Activated naive CD4-positive, alpha-beta T cell treated with anti-CD3 and anti-CD28 coated beads, Interleukin-2, amount 10 ng/mL, durations not matched to agents 7 days and 5 days (primary cell): ENCODE measurements around the gene NR2F2.

Source experiments
- CTCF ChIA-PET: fragments of 350-600 bp; sonication (Branson Sonifier 250); formaldehyde crosslinking; loops from one replicate; lab custom pipeline; 2021; ENCODE audit warnings: antibody characterized with exemption; lab: Charles Lee
- DNase-seq: peaks from one replicate; pipeline ENCODE4 v3.0.0-alpha.2; 2020
- H3K27ac Mint-ChIP-seq: one replicate; pipeline ENCODE4 v1.8.0; 2021; ENCODE audit warnings: mild to moderate bottlenecking, moderate library complexity, mixed read lengths
- H3K27me3 Mint-ChIP-seq: one replicate; pipeline ENCODE4 v1.8.0; 2021; ENCODE audit warnings: mild to moderate bottlenecking, mixed read lengths
- H3K36me3 Mint-ChIP-seq: one replicate; pipeline ENCODE4 v1.8.0; 2021; ENCODE audit warnings: mixed read lengths
- H3K4me1 Mint-ChIP-seq: one replicate; pipeline ENCODE4 v1.8.0; 2021; ENCODE audit warnings: mixed read lengths
- H3K4me3 Mint-ChIP-seq: one replicate; pipeline ENCODE4 v1.8.0; 2021; ENCODE audit warnings: mild to moderate bottlenecking, moderate library complexity, mixed read lengths
- H3K9me3 Mint-ChIP-seq: one replicate; pipeline ENCODE4 v1.8.0; 2021; ENCODE audit warnings: mixed read lengths

The NR2F2 gene

GRCh38 chr15:96330450-96331143, at the start of gene NR2F2:
Gene NR2F2 (plus strand): TSS chr15:96330700. CDS start chr15:96332106, 1,406 bp downstream.
- Mint-ChIP-seq H3K27ac (peak within 1 kb of the TSS; percentile 70), H3K4me1 (peaks cover 18% of the 10 kb centered on the region), H3K9me3 (peaks cover 5% of the 10 kb centered on the region), H3K36me3 (peaks cover 9% of the 10 kb centered on the region), H3K4me3 (peak within 1 kb of the TSS; percentile 68), H3K27me3 (peaks cover 97% of the 10 kb centered on the region)
- DNase-seq: peak; percentile 71
- CTCF ChIA-PET: no interaction called here

- no peak overlapping the region for H3K4me3 Mint-ChIP-seq
- no peak overlapping the region for H3K27ac Mint-ChIP-seq
- H3K9me3 Mint-ChIP-seq: peaks cover 3% of the 10 kb centered on the region
- DNase-seq: no peak
- no peaks in the 10 kb centered on the region for H3K4me1 Mint-ChIP-seq
- no peaks in the 10 kb centered on the region for H3K27me3 Mint-ChIP-seq
- CTCF ChIA-PET: no interaction called here
- H3K36me3 Mint-ChIP-seq: no peaks in the 10 kb centered on the region
These were observed 45.2 kb upstream of the NR2F2 start for GRCh38 chr15:96285305-96285704.

GRCh38 chr15:96285729-96286254, 44.7 kb upstream of the NR2F2 start:
- H3K4me3 Mint-ChIP-seq: no peak overlapping the region
- no peak overlapping the region for H3K27ac Mint-ChIP-seq
- CTCF ChIA-PET: no interaction called here
- no peaks in the 10 kb centered on the region for H3K36me3 Mint-ChIP-seq
- H3K9me3 Mint-ChIP-seq: peaks cover 3% of the 10 kb centered on the region
- no peaks in the 10 kb centered on the region for H3K4me1 Mint-ChIP-seq
- DNase-seq: no peak
- H3K27me3 Mint-ChIP-seq: no peaks in the 10 kb centered on the region

GRCh38 chr15:96290679-96291078, 39.8 kb upstream of the NR2F2 start:
- H3K27ac Mint-ChIP-seq: no peak overlapping the region
- no peak overlapping the region for H3K4me3 Mint-ChIP-seq
- no peaks in the 10 kb centered on the region for H3K4me1 Mint-ChIP-seq
- H3K9me3 Mint-ChIP-seq: no peaks in the 10 kb centered on the region
- H3K27me3 Mint-ChIP-seq: no peaks in the 10 kb centered on the region
- no peaks in the 10 kb centered on the region for H3K36me3 Mint-ChIP-seq
- no peak for DNase-seq
- CTCF ChIA-PET: no interaction called here

GRCh38 chr15:96292635-96293034, 37.9 kb upstream of the NR2F2 start:
- H3K36me3 Mint-ChIP-seq: no peaks in the 10 kb centered on the region
- no peak for DNase-seq
- no peaks in the 10 kb centered on the region for H3K4me1 Mint-ChIP-seq
- no peaks in the 10 kb centered on the region for H3K9me3 Mint-ChIP-seq
- H3K27ac Mint-ChIP-seq: no peak overlapping the region
- no peak overlapping the region for H3K4me3 Mint-ChIP-seq
- H3K27me3 Mint-ChIP-seq: no peaks in the 10 kb centered on the region
- CTCF ChIA-PET: no interaction called here

GRCh38 chr15:96293441-96293840, 37.1 kb upstream of the NR2F2 start:
- CTCF ChIA-PET: no interaction called here
- Mint-ChIP-seq H3K27ac (no peak overlapping the region), H3K4me1 (no peaks in the 10 kb centered on the region), H3K36me3 (no peaks in the 10 kb centered on the region), H3K4me3 (no peak overlapping the region), H3K27me3 (no peaks in the 10 kb centered on the region), H3K9me3 (peaks cover 3% of the 10 kb centered on the region)
- no peak for DNase-seq

GRCh38 chr15:96294766-96295165, 35.7 kb upstream of the NR2F2 start:
- no peaks in the 10 kb centered on the region for H3K36me3 Mint-ChIP-seq
- peaks cover 3% of the 10 kb centered on the region for H3K9me3 Mint-ChIP-seq
- CTCF ChIA-PET: no interaction called here
- no peak overlapping the region for H3K27ac Mint-ChIP-seq
- H3K4me3 Mint-ChIP-seq: no peak overlapping the region
- DNase-seq: no peak
- H3K27me3 Mint-ChIP-seq: no peaks in the 10 kb centered on the region
- H3K4me1 Mint-ChIP-seq: no peaks in the 10 kb centered on the region

GRCh38 chr15:96296264-96296663, 34.2 kb upstream of the NR2F2 start:
- Mint-ChIP-seq H3K36me3 (no peaks in the 10 kb centered on the region), H3K9me3 (peaks cover 3% of the 10 kb centered on the region), H3K27me3 (no peaks in the 10 kb centered on the region), H3K27ac (no peak overlapping the region), H3K4me3 (no peak overlapping the region), H3K4me1 (no peaks in the 10 kb centered on the region)
- CTCF ChIA-PET: interaction anchor here (0.7 kb wide), 1 partner anchor 1225 kb away, joined by 3 read pairs; no protein-coding TSS in a partner anchor
- no peak for DNase-seq

- CTCF ChIA-PET: no interaction called here
- H3K27ac Mint-ChIP-seq: no peak overlapping the region
These were observed 32.7 kb upstream of the NR2F2 start for GRCh38 chr15:96297783-96298182.

GRCh38 chr15:96298217-96298616, 32.3 kb upstream of the NR2F2 start:
- CTCF ChIA-PET: no interaction called here
- no peak overlapping the region for H3K4me3 Mint-ChIP-seq
- no peak for DNase-seq
- H3K9me3 Mint-ChIP-seq: peaks cover 3% of the 10 kb centered on the region
- no peaks in the 10 kb centered on the region for H3K27me3 Mint-ChIP-seq
- no peak overlapping the region for H3K27ac Mint-ChIP-seq
- no peaks in the 10 kb centered on the region for H3K4me1 Mint-ChIP-seq
- no peaks in the 10 kb centered on the region for H3K36me3 Mint-ChIP-seq

More at GRCh38 chr15:96297783-96298182, 32.7 kb upstream of the NR2F2 start:
- H3K36me3 Mint-ChIP-seq: no peaks in the 10 kb centered on the region
- no peaks in the 10 kb centered on the region for H3K4me1 Mint-ChIP-seq
- peaks cover 3% of the 10 kb centered on the region for H3K9me3 Mint-ChIP-seq
- no peaks in the 10 kb centered on the region for H3K27me3 Mint-ChIP-seq
- H3K4me3 Mint-ChIP-seq: no peak overlapping the region
- no peak for DNase-seq

- H3K27ac Mint-ChIP-seq: no peak overlapping the region
- H3K36me3 Mint-ChIP-seq: no peaks in the 10 kb centered on the region
- CTCF ChIA-PET: no interaction called here
- H3K9me3 Mint-ChIP-seq: peaks cover 3% of the 10 kb centered on the region
- no peak for DNase-seq
- no peaks in the 10 kb centered on the region for H3K4me1 Mint-ChIP-seq
- H3K27me3 Mint-ChIP-seq: no peaks in the 10 kb centered on the region
- H3K4me3 Mint-ChIP-seq: no peak overlapping the region
These were observed 29.7 kb upstream of the NR2F2 start for GRCh38 chr15:96300836-96301235.

- H3K27ac Mint-ChIP-seq: no peak overlapping the region
- H3K4me1 Mint-ChIP-seq: no peaks in the 10 kb centered on the region
- CTCF ChIA-PET: no interaction called here
- no peaks in the 10 kb centered on the region for H3K36me3 Mint-ChIP-seq
- no peak overlapping the region for H3K4me3 Mint-ChIP-seq
- DNase-seq: no peak
- no peaks in the 10 kb centered on the region for H3K27me3 Mint-ChIP-seq
- no peaks in the 10 kb centered on the region for H3K9me3 Mint-ChIP-seq
These were observed 26.9 kb upstream of the NR2F2 start for GRCh38 chr15:96303503-96304056.

GRCh38 chr15:96304839-96305238, 25.7 kb upstream of the NR2F2 start:
- Mint-ChIP-seq H3K27me3 (no peaks in the 10 kb centered on the region), H3K4me3 (no peak overlapping the region), H3K9me3 (no peaks in the 10 kb centered on the region), H3K27ac (no peak overlapping the region), H3K36me3 (no peaks in the 10 kb centered on the region), H3K4me1 (no peaks in the 10 kb centered on the region)
- CTCF ChIA-PET: no interaction called here
- no peak for DNase-seq

GRCh38 chr15:96306321-96306720, 24.2 kb upstream of the NR2F2 start:
- CTCF ChIA-PET: no interaction called here

GRCh38 chr15:96307856-96308394, 22.6 kb upstream of the NR2F2 start:
- Mint-ChIP-seq H3K27ac (no peak overlapping the region), H3K4me1 (no peaks in the 10 kb centered on the region), H3K9me3 (no peaks in the 10 kb centered on the region), H3K27me3 (no peaks in the 10 kb centered on the region), H3K36me3 (no peaks in the 10 kb centered on the region), H3K4me3 (no peak overlapping the region)
- CTCF ChIA-PET: no interaction called here
- no peak for DNase-seq

More at GRCh38 chr15:96306321-96306720, 24.2 kb upstream of the NR2F2 start:
- Mint-ChIP-seq H3K36me3 (no peaks in the 10 kb centered on the region), H3K4me3 (no peak overlapping the region), H3K27me3 (no peaks in the 10 kb centered on the region), H3K4me1 (no peaks in the 10 kb centered on the region), H3K27ac (no peak overlapping the region), H3K9me3 (no peaks in the 10 kb centered on the region)
- DNase-seq: no peak
